NCI-H2081 treated with DMSO at 0.1 percent for 48 hours (cell line): Measurements from ENCODE around the gene FBXO47.

Source experiments
- DNase-seq: peaks from one replicate; lab custom pipeline; 2025; lab: John Stamatoyannopoulos, UW

Gene FBXO47

GRCh38 chr17:38967290-38967738 lies at the start of gene FBXO47:
Gene FBXO47 (minus strand): TSS chr17:38967403. CDS start chr17:38963025, 4,378 bp downstream.
- no peak for DNase-seq

GRCh38 chr17:39016193-39017153 lies 49.3 kb upstream of the FBXO47 start:
- no peak for DNase-seq

GRCh38 chr17:39015546-39015935 lies 48.3 kb upstream of the FBXO47 start:
- no peak for DNase-seq

GRCh38 chr17:39014795-39015545 lies 47.8 kb upstream of the FBXO47 start:
- DNase-seq: no peak

GRCh38 chr17:39014044-39014794 lies 47.0 kb upstream of the FBXO47 start:
- no peak for DNase-seq

GRCh38 chr17:39012725-39013124 lies 45.5 kb upstream of the FBXO47 start:
- DNase-seq: no peak

GRCh38 chr17:39011907-39012468 lies 44.8 kb upstream of the FBXO47 start:
- no peak for DNase-seq

GRCh38 chr17:39009581-39010001 lies 42.4 kb upstream of the FBXO47 start:
- no peak for DNase-seq

- no peak for DNase-seq
Observed at GRCh38 chr17:39008633-39009032, 41.4 kb upstream of the FBXO47 start.

- no peak for DNase-seq
Observed at GRCh38 chr17:39002991-39003715, 36.0 kb upstream of the FBXO47 start.

GRCh38 chr17:39001703-39002637 lies 34.8 kb upstream of the FBXO47 start:
- DNase-seq: no peak

GRCh38 chr17:39000021-39000601 lies 32.9 kb upstream of the FBXO47 start:
- DNase-seq: no peak

GRCh38 chr17:38996660-38997337 lies 29.6 kb upstream of the FBXO47 start:
- DNase-seq: no peak

- DNase-seq: no peak
Observed at GRCh38 chr17:38994026-38994425, 26.8 kb upstream of the FBXO47 start.

- no peak for DNase-seq
Observed at GRCh38 chr17:38984666-38985065, 17.5 kb upstream of the FBXO47 start.

- DNase-seq: peak; percentile 52
Observed at GRCh38 chr17:38982858-38983746, 15.9 kb upstream of the FBXO47 start.

GRCh38 chr17:38981636-38982035 lies 14.4 kb upstream of the FBXO47 start:
- no peak for DNase-seq
